Upper lobe of right lung (tissue), 1 donor: Measurements from ENCODE around the gene SOD2. TPM values are rescaled to one million over a fixed set of nuclear protein-coding genes. Genes with fewer than 3 reads are reported as not detected.

Source experiments
- ATAC-seq: fragments of 200-7000 bp; cut with Tn5 transposase; one replicate; pipeline ENCODE4 v1.9.1; 2020; ENCODE audit warnings: mild to moderate bottlenecking, moderate library complexity
- DNase-seq: peaks from one replicate; pipeline ENCODE4 v3.0.0-alpha.2; 2020
- H3K27ac ChIP-seq: fragments of 200-600 bp; one replicate; pipeline ENCODE4 v1.8.0; 2022
- H3K27me3 ChIP-seq: fragments of 200-600 bp; one replicate; pipeline ENCODE4 v1.8.0; 2022; ENCODE audit warnings: mild to moderate bottlenecking
- H3K36me3 ChIP-seq: fragments of 200-600 bp; one replicate; pipeline ENCODE4 v1.8.0; 2022
- H3K4me1 ChIP-seq: fragments of 200-600 bp; one replicate; pipeline ENCODE4 v1.8.0; 2022
- H3K4me3 ChIP-seq: fragments of 200-600 bp; one replicate; pipeline ENCODE4 v1.8.0; 2022; ENCODE audit warnings: mild to moderate bottlenecking
- H3K9me3 ChIP-seq: fragments of 200-600 bp; one replicate; pipeline ENCODE4 v1.8.0; 2022
- CTCF ChIP-seq: fragments of 200-600 bp; IDR thresholded peaks from one replicate; pipeline ENCODE4 v1.8.0; 2022; ENCODE audit warnings: antibody characterized with exemption
- intact Hi-C: fragments of 100-400 bp; cut with DNase I; formaldehyde crosslinking; loops from one replicate; pipeline ENCODE4 v1.11.0; 2022
- total RNA-seq: library from RNA; stranded (reverse); fragmentation: NEBNext Ultra II Directional; extraction: Animal tissue kit (Norgen Biotek cat#: 25700); gene quantifications from one replicate; pipeline ENCODE4 v1.2.1, GENCODE V29; 2021
- donor health status: DM: no; HTN: yes; CAD: no; lungs with severe emphysema.

The SOD2 gene
- total RNA-seq, 1 donor from 2014 or later: 374 TPM

GRCh38 chr6:159719287-159719686 is 26.2 kb upstream of the SOD2 start:
- H3K4me1 ChIP-seq: peaks cover 26% of the 10 kb centered on the region
- no peak for TF ChIP-seq CTCF
- no peak for ATAC-seq
- no peaks in the 10 kb centered on the region for H3K9me3 ChIP-seq
- H3K4me3 ChIP-seq: no peak overlapping the region
- intact Hi-C loops: no loop called here
- H3K27me3 ChIP-seq: no peaks in the 10 kb centered on the region
- no peak for DNase-seq
- no peaks in the 10 kb centered on the region for H3K36me3 ChIP-seq
- H3K27ac ChIP-seq: no peak overlapping the region

- TF ChIP-seq CTCF: no peak
- H3K27me3 ChIP-seq: no peaks in the 10 kb centered on the region
- peaks cover 26% of the 10 kb centered on the region for H3K4me1 ChIP-seq
- no peaks in the 10 kb centered on the region for H3K9me3 ChIP-seq
- intact Hi-C loops: no loop called here
- ATAC-seq (no peak), DNase-seq (no peak)
- H3K4me3 ChIP-seq: no peak overlapping the region
- H3K36me3 ChIP-seq: no peaks in the 10 kb centered on the region
- H3K27ac ChIP-seq: no peak overlapping the region
Measured at GRCh38 chr6:159718634-159719033, 25.6 kb upstream of the SOD2 start.

GRCh38 chr6:159716247-159717096 is 23.4 kb upstream of the SOD2 start:
- H3K27ac ChIP-seq: peak overlapping the region; percentile 71
- H3K4me3 ChIP-seq: no peak overlapping the region
- no peak for TF ChIP-seq CTCF
- peaks cover 26% of the 10 kb centered on the region for H3K4me1 ChIP-seq
- no peaks in the 10 kb centered on the region for H3K27me3 ChIP-seq
- H3K36me3 ChIP-seq: no peaks in the 10 kb centered on the region
- no peaks in the 10 kb centered on the region for H3K9me3 ChIP-seq
- intact Hi-C loops: no loop called here
- no peak for DNase-seq
- peak; percentile 87 for ATAC-seq

GRCh38 chr6:159715605-159716004 is 22.6 kb upstream of the SOD2 start:
- peak overlapping the region; percentile 71 for H3K27ac ChIP-seq

GRCh38 chr6:159715166-159715565 is 22.1 kb upstream of the SOD2 start:
- H3K27me3 ChIP-seq: no peaks in the 10 kb centered on the region
- DNase-seq (no peak), ATAC-seq (peak; percentile 60)
- H3K36me3 ChIP-seq: no peaks in the 10 kb centered on the region
- intact Hi-C loops: no loop called here
- H3K4me3 ChIP-seq: no peak overlapping the region
- no peak for TF ChIP-seq CTCF
- H3K27ac ChIP-seq: peak overlapping the region; percentile 71
- no peaks in the 10 kb centered on the region for H3K9me3 ChIP-seq
- H3K4me1 ChIP-seq: peaks cover 26% of the 10 kb centered on the region

More at GRCh38 chr6:159715605-159716004, 22.6 kb upstream of the SOD2 start:
- no peak overlapping the region for H3K4me3 ChIP-seq
- no peaks in the 10 kb centered on the region for H3K9me3 ChIP-seq
- no peaks in the 10 kb centered on the region for H3K27me3 ChIP-seq
- no peaks in the 10 kb centered on the region for H3K36me3 ChIP-seq
- no peak for DNase-seq
- intact Hi-C loops: no loop called here
- peaks cover 26% of the 10 kb centered on the region for H3K4me1 ChIP-seq
- no peak for TF ChIP-seq CTCF
- ATAC-seq: no peak
